Stimulated activated CD8-positive, alpha-beta memory T cell treated with anti-CD3 and anti-CD28 coated beads, Interleukin-15, amount 100 ng/mL, for 1 hour (primary cell): Measurements from ENCODE around the gene QRFP.
"Not testable (repeated sequence)": the region's sequence is repeated elsewhere in the genome, so short reads cannot be mapped to it uniquely, and the experiment has no call there.

Source experiments
- DNase-seq: peaks from one replicate; pipeline ENCODE4 v3.0.0-alpha.2; 2020; ENCODE audit warnings: low read depth

QRFP gene

DNA sequence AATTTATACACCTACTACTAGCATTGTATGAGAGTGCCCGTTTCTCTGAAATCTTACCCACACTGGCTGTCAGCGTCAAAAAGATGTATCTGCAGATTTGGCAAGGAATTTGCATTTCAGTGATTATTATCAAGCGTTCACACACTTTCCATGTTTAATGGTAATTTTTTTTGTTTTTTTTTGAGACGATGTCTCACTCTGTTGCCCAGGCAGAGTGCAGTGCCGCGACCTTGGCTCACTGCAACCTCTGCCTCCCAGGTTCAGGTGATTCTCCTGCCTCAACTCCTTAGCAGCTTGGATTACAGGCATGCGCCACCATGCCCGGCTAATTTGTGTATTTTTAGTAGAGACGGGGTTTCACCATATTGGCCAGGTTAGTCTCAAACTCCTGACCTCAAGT lies 47.3 kb downstream of the QRFP start:
- no peak for DNase-seq

GRCh38 chr9:130848514-130848913 lies 48.1 kb downstream of the QRFP start:
- not testable (repeated sequence) for DNase-seq

DNA sequence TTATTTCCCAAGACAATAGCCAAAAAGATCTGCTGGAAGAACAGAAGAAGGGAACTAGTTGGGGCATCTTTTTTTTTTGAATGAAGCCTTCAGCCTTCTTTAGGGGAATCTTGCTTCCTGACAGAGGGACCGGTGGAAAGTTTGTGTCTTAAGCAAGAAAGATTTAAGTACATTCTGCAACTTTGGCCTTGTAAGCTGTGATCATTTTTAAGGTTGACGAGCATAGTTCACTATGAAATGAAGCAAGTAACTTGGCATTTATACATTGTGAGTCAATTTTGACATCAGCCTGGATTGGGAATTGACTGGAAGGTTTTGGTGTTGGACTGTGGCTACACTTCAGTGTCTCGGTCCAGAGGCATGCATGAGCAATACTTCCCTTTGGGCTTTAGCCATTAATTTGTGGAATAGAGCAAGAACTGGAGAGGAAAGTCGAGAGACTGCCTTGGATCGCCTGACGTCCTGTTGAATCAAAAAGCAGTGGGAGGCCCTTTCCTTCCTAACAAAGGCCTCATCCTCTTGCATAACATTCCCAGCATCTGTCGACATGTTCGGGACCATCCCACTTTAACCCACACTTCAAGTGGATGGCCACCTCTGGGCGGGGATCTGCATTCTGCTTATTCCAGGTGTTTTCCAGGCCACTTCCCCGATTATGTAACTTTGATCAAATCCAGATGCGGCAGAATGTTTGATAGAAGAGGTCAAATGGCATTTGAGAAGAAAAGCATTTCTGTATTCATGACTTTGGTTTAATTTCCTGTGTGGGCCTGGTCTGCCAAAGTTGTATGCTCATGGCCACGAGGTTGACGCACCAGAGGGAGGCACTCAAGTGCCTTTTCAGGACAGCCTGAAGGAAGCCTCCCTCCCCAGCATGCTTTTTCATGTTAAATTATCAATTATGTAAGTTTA lies 49.0 kb downstream of the QRFP start:
- DNase-seq: no peak

GRCh38 chr9:130846487-130847305 lies 49.9 kb downstream of the QRFP start:
- no peak for DNase-seq

GRCh38 chr9:130845901-130846481 lies 50.6 kb downstream of the QRFP start:
- DNase-seq: no peak

DNA sequence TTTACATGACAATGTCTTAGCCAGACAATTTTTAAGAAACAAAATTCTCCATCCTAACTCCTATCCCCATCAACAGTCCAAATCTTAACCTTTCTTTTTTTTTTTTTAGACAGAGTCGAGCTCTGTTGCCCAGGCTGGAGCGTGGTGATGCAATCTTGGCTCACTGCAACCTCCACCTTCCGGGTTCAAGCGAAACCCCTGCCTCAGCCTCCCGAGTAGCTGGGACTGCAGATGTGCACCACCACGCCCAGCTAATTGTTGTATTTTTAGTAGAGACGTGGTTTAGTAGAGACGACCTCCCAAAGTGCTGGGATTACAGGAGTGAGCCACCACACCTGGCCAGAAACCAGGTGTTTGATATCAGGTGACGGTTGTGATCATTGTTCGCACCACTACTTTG lies 51.4 kb downstream of the QRFP start:
- no peak for DNase-seq

DNA sequence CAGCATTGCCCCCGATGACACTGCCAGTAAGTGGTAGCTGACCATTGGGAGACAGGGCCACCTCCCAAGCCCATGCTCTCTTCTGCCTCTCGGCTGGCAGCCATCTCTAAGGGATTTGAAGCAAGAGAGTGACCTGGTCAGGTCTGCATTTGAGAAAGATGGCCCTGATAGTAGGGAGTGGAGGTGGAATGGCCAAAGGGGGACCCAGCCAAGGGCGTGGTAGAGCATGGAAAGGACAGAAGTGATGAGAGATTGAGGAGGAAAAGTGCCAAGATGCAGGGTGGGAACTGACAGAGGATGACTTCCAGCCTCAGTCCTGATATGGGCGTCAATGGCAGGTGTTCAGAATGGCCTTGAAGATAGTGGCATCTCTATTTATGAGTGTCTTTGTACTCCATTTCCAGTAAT lies 52.6 kb downstream of the QRFP start:
- no peak for DNase-seq

GRCh38 chr9:130843049-130843908 lies 53.3 kb downstream of the QRFP start:
- DNase-seq: no peak
